ENCODE measurements around the gene ADCY7.

Gene ADCY7

DNA sequence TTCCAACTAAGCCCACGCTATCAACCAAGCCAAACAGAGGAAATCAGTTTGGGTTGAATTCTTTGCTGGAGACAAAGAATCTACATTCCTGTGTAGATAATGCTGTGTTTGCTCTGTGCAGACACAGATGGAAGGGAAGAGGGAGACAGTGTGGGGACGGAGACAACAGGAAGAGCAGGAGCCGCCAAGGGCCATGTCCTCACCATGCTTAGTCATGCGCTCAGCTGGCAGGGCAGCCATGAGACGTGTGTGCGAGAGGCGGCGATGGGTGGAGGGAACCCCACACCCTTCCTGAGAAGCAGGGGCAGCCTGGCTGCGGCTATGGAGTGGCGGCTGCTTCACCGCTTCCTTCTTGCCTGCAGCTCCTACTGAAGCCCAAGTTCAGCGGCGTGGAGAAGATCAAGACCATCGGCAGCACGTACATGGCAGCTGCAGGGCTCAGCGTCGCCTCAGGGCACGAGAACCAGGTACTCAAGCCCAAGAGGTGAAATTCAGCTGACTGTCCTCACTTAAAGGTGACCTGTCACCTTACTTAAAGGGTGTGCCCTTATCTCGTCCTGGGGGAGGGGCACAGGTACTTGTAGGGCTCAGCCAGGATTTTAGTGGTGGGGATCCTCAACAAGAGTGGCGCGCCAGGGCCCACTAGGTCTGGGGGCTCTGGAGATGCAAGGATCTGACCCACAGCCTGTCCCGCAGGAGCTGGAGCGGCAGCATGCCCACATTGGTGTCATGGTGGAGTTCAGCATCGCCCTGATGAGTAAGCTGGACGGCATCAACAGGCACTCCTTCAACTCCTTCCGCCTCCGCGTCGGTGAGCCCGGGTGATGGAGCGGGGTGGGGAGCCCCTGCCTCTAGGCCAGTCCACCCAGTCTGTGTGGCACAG, 47.5 kb downstream of the ADCY7 start:
- DNase-seq (ENCODE audit: low read depth) = peak; percentile 61

DNA sequence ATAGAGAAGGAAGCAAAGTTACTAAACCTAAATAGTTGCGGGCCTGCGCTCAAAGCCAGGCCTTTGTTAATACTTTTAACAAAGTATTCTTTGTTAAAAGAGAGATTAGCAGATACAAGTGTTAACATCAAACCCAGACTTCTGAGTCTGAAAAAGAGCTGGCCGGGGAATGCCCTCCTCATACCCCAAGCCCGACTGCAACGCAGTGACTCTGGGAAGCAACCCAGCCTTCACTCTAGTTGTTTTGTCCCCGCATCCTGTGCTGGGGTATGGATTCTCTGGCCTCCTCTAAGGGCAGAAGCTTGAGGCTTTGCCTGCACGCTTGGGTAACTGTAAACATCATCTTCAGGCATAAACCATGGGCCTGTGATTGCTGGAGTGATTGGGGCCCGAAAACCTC, 48.3 kb downstream of the ADCY7 start:
- no peak for DNase-seq (ENCODE audit: low read depth)

DNA sequence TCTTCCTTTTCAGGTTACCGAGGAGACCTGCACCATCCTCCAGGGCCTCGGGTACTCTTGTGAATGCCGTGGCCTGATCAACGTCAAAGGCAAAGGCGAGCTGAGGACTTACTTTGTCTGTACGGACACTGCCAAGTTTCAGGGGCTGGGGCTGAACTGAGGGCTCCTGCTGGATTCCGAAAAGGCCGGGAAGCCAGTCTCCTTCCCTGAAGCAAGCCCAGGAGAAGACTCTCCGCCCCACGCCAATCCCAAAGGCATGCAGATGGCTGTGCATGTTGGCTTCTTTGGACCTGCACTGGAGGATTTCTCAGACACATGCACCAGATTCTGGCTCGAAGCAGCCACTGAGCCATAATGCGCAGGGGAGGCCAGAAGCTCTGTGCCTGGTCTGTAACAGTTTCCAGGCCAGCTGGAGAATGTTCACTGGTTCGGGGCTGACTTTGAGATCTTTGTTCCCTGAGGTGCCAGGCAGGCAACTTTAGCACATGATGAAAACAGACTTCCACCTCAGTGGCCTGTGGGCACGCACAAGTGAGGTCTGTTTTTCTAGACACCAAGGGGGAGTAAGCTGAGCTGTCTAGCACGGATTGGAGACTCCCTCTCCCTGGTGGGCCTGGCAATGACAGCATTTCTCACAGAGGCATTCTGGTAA, 49.1 kb downstream of the ADCY7 start:
- DNase-seq (ENCODE audit: low read depth) = no peak

DNA sequence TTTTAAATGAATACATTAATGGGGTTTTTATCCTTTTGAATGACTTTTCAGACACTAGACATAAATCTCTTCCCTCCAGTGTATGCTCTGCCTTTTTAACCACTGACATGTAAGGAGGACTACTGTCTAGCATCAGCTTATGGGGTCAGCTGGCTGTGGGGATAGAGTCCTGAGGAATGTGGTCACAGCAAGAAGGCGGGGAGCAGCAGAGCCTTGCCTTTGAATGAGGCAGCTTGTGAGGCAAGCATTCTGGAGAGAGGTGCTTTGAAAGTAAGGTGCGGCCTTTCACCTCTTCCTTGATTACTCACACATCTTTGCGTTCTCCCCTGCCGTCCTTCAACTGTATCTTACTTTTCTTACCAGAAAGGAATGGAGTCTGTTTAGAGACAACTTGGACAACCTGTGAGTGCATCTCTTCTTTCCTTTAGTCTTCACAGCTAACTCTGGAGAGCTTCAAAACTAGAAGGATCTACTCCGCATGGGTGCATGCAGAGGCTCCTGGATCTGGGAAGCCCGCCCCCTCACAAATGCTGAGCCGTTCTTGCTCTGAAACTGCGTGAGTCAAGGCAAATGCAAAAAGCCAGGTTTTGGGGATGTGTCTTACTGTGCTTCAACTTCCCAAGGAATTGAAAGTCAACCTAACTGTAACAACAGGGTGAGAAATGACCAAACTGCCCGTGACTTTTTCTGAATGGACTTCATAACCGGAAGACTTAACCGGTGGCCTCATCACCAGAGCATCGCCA, 49.9 kb downstream of the ADCY7 start:
- no peak for DNase-seq (ENCODE audit: low read depth)

DNA sequence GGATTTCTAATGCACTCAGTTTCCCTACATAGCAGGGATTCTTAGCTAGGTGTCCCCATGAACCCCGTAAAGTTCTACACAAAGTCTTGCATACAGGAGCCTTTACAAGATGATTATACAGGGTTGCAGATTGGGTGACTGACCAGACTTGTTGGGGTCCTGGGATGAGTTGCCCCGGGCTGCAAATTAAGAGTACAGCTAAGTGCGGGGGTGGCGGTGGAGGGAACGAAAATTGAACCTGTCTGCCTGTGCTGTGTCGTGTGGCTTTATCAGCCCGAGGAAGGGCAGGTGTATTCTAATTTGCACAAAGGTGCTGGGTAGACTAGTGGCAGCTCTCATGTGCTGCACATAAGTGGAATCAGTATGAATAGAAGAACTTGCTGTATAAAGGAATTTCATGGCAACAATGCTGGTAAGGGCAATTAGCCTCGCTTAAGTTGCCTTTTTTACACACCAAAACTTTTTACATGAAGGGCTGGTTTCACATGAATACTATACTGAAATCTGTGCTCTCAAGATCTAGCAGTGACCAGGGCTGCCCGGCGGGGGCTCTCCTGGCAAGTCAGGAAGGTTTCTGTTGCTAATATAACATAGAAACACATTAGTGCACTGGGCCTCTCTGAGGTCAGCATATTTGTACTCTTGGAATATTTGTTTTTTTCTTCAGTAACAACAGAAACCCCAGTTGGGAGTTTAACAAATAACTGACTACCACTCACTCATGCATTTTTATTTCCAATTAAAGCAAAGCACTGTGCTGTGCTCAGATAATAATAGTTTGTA, 50.7 kb downstream of the ADCY7 start:
- no peak for DNase-seq (ENCODE audit: low read depth)

DNA sequence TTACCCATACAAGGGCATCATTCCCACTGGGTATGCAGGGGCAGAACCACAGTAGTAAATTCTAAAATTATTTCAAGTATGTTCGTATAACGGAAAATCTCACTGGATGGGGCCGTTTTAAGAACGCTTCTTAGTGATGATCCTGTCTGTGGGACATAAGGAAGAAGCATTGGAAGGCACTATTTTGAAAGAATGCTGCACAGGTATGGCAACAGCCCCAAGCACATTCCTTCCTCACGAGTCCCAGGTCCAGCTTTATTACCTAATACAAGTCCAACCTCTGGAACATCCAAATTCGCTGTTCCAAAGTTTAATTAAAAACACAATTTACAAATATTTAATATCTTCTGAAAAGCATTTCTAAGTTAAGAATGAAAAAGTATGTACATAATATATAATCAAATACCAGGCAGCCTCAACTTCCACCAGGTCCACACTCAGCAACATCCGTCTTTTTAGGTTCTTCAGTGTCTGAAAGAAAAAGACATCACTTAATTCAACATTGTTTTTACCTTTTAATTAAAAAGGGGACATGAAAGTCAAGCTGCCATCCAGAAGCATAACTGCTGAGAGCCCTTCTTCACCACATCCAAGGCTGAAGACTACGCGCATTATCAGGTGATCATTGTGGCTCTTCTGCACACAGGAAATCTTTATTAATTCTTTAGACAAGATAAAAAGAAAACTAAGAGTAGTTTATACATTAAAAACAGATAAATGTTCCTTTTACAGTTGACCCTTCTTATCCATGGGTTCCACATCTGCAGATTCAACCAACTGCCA, 52.6 kb downstream of the ADCY7 start:
- DNase-seq (ENCODE audit: low read depth) = no peak

DNA sequence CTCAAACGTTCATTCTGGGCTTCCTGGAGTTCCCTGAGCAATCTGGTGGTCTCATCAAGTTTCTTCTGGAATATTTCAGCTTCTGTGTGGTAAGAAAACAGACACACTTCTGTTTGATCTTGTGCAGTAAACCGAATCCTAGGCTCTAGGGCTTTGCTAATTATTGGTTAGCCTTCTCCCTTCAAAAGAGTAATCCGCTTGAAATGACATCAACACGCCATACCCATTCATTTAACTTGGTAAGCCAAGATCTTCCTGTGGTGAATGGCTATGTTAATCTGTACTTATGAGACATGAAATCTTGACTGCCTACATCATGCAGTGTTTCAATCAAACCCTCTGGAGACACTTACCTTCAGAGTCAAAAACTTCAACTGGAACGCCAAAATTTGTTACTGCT, 54.0 kb downstream of the ADCY7 start:
- DNase-seq (ENCODE audit: low read depth) = no peak

DNA sequence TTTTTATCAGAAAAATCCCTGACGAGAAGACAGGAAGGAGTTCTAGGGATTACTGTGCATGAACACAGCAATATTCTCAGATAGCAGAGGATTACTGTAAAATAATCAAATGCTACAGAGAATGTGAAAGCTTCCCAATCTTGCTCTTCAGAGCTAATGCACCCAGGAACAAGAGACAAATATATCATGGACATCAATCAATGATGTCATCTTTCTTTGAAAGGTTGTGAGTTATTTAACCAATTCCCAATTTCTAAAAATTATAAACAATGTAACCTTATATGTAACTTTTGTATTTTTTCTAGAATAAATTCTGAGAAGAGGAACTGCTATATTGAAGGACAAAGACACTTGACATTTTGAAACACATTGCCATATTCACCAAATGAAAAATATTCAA, 56.0 kb downstream of the ADCY7 start:
- no peak for DNase-seq (ENCODE audit: low read depth)

DNA sequence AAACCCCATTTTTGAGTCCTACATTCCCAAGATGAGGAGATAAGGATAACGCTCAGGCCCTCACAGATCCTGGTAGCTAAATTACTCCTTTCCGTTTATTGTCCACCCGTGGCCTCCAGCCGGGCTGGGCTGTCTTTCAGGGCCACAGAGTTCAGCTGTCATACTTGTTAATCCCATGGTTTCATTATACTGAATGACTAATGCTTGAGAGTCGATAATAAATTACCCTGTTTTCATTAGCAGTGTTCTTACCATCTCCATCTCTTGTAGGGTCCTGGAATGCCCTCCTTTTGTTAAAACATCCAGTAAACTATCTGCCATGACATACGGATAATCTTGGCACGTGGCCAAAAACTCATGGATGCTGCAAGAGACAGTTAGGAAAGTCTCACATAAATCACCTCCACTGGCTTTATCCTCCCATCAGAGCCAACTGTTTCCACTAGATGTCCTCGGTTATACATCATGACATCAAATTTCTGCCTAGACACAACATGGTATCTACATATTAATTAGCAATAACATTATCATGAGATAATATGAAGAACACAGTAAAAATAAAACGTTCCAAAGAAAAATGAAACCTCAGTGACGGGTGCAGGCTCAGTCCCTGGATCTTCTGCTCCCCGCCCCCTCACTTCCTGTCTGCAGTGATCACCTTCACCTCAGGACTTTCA, 57.1 kb downstream of the ADCY7 start:
- no peak for DNase-seq (ENCODE audit: low read depth)

DNA sequence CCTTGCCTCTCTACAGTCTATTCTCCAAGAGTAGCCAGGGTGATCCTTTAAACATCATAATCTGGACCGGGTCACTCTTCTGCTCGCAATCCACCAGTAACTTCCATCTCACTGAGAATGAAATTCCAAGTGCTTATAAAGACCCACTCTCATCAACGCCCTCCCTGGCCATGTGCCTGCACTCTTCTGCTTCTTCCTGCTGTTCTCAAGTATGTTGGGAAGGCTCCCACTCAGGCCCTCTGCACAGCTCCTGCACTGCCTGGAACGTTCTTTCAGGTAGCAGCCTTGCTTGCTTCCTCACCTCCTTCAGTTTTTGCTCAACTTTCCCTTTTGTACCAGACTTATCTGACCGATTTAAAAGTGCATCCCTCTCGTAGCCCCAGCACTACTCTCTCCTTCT, 58.0 kb downstream of the ADCY7 start:
- DNase-seq (ENCODE audit: low read depth) = no peak

DNA sequence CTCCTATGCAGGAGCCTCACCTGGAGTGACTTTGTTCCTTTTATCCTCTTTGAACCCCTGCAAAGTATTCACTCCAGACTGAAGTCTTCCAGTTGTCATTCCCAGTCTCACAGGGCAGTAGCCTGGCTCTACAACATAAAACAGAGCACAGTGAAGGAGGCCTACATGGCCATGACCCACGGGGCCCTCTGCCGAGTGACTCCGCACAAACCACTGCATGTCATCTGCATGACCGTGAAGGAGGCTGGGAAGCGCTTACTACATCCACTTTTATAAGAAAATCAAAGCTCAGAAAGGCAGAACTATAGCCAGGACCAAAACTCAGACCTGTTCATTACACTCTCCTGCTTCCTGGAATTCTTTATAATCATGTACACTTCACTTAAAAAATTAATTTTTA, 59.9 kb downstream of the ADCY7 start:
- DNase-seq (ENCODE audit: low read depth) = no peak

DNA sequence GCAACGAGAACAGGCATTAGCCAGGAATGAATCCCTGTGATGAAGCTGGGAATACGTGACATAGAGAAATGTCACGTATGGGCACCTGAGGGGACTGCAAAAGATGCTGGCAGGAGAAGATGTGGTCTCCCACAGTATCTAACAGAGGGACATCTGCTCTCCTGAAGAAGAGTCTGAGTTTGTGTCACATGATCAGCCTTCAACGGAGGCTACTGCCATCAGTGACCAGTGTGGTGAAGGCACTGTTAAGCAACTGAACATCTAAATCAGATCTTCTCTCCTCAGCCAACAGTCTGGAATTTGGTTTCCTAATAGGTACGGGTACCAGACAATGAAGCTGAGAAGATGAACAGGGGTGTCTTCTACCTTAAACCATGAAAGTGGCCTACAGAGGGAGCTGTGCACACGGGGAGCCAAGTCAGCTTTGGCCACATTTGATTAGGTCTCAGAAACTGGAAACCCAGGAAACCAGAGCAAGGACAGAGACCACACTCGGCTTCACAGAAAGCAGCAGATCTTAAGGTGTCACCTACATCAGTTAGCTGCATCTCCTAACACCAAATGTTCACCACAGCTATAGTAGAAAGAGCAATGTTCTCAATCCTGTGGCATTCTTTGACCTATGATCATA, 60.6 kb downstream of the ADCY7 start:
- no peak for DNase-seq (ENCODE audit: low read depth)

DNA sequence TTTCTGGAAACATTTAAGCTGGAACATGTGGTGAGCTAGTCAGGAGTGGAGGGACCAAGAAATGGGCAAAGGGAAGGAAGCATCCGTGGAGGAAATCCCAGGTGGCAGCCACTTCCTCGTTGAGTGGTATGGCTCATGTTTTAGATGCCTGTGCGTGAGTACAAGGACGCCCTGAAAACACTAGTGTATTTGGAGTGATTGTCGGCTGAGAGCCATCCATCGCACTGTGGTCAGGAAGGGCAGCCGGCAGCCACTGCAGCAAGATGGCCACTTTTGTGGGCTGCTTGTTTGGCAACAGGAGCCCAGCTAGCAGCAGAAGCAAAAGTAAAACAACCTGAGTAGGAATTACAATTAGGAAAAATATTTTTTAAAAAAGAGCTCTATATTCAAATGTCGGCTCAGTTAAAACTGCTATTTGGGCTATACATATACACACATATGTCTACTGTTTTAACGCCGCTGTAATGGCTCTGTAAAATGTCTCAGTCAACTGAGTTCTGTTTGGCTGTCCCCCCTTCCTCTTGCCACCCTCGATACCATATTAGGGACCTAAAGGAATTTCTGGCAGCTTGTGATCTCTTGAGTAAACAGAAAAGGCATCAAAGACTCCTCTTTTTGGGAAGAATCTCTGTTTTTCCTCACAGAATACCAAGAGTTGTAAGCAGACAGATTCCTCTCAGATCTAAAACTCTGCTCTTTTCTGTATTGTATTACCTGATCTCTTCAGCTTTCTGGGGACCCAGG, 63.3 kb downstream of the ADCY7 start:
- DNase-seq (ENCODE audit: low read depth) = no peak

DNA sequence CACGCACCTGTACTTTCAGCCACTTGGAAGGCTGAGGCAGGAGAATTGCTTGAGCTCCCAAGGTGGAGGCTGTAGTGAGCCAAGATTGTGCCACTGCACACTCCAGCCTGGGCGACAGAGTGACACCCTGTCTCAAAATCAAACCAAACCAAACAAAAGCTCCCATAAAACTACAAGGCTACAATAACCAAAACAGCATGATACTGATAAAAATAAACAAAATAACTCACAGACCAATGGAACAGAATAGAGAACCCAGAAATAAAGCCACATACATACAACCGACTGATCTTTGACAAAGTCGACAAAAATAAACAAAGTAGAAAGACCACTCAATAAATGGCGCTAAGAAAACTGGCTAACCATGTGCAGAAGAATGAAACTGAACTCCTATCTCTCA, 65.2 kb downstream of the ADCY7 start:
- DNase-seq (ENCODE audit: low read depth) = no peak

DNA sequence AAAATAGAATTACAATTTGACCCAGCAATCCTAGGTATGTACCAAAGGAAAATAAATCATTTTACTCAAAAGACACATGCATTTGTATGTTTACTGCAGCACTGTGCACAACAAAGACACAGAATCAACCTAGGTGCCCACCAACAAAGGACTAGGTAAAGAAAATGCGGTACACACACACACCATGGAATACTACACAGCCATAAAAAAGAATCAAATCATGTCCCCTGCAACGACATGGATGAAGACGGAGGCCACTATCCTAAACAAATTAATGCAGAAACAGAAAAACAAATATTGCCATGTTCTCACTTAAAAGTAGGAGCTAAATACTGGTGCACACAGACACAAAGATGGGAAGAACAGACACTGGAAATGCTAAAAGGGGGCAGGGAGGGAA, 66.2 kb downstream of the ADCY7 start:
- no peak for DNase-seq (ENCODE audit: low read depth)

DNA sequence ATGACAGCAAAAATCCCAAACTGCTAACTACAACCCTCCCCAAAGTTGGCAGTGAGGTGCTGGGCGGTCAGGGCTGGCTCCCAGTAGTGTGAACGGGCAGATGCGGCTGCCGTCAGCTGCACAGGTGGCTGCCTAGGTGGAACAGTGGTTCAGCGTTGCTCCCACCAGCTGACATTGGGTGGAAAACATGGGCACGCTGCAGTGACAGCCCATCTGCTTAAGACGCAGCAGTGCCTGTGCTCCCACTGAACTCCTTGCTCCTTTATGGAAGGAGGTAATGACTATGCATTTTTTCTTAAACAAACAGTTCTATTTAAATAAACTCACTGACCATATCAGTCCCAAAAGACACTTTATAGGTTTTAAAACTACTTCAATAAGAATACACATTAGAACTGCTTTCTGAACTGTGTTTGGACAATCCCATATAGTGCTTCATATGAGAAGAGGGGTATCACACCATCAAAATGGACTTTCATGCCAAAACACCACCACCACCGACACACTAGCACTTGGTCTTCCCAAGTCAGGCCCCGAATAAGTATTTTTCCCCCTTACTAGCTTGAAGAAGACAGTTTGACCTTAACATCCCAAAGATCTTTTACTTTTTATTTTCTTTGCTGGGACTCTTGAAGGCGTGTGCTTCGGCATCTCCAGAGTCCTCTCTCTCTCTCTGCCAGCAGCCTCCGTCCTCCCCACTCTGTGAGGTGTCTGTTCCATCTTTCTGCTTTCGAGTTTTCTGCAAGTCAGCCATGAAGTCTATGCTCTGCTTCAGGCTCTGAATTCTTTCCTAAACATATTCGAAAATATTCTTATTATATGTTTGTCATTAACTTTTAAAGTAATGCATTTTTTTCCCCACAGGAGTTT, 68.0 kb downstream of the ADCY7 start:
- no peak for DNase-seq (ENCODE audit: low read depth)

DNA sequence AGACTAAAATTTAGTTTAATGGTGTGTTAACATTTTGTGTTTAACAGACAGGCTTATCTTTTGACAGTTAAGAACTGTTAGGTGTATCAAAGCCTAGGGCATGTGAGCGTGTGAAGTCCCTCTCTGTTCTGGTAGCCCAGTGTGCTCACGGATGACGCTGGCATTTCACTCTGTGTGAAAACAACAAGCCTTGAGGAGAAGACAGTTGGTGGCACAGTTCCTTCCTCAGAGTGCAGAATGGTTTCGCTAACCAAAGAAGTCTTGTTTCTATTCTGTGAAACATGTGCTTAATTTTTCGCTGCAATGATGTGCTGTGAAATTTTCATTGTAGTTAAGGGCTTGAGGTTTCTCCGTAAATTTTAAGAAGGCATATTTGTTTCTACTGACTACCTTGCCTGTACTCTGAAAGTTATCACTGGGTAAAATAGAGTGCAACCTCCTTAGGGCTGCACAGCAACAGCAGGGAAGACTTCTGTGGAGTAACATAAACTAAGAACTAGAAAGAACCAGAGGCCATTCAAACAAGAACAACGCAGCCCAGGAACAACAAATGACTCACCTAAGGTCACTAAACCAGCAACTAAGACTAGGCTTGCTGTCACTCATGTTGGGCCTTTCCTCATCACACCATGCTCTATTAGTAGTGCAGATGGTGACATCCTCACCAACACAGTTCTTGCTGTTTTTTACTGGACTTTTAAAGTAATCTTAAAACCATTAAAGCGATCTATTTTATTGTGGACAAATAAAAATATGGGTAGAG, 69.0 kb downstream of the ADCY7 start:
- DNase-seq (ENCODE audit: low read depth) = no peak

DNA sequence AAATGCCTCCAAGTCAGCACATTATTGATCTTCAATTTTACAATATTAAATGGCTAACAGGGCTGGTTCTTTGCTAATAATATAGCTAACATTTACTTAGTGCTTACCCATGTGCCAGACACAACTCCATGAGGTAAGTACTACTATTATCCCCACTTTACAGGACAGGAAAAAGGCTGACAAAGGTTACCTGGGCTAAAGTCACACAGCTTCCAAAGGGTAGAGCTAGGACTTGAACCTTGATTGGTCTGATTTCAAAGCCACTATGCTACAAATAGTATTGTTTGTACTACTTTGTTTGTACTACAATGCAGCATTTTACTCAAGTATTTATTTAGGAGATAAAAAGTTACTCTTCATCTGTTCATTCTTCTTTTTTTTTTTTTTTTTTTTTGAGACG, 70.5 kb downstream of the ADCY7 start:
- no peak for DNase-seq (ENCODE audit: low read depth)

All from CMK (cell line).